Measurements from ENCODE around the gene EEF1AKMT2.
A peak's percentile ranks its signal among the peaks of the same experiment; 100 is the strongest.
"Not testable (repeated sequence)": the region's sequence is repeated elsewhere in the genome, so short reads cannot be mapped to it uniquely, and the experiment has no call there.

Gene EEF1AKMT2

GRCh38 chr10:124791547-124792348, at the start of gene EEF1AKMT2:
Gene EEF1AKMT2 (minus strand): TSS chr10:124791887. CDS start chr10:124791833, 54 bp downstream.
- DNase-seq, result peak; percentile 55

GRCh38 chr10:124837687-124838086, 46.0 kb upstream of the EEF1AKMT2 start:
- DNase-seq, result no peak

- DNase-seq, result no peak
These were observed 39.4 kb upstream of the EEF1AKMT2 start for GRCh38 chr10:124831116-124831515.

- DNase-seq, result no peak
These were observed 38.8 kb upstream of the EEF1AKMT2 start for GRCh38 chr10:124830445-124830844.

- no peak for DNase-seq
These were observed 37.9 kb upstream of the EEF1AKMT2 start for GRCh38 chr10:124829447-124830115.

- no peak for DNase-seq
These were observed 35.8 kb upstream of the EEF1AKMT2 start for GRCh38 chr10:124827474-124827873.

GRCh38 chr10:124826262-124826661, 34.6 kb upstream of the EEF1AKMT2 start:
- no peak for DNase-seq

GRCh38 chr10:124825702-124826101, 34.0 kb upstream of the EEF1AKMT2 start:
- no peak for DNase-seq

GRCh38 chr10:124824932-124825331, 33.2 kb upstream of the EEF1AKMT2 start:
- DNase-seq, result not testable (repeated sequence)

GRCh38 chr10:124824507-124824906, 32.8 kb upstream of the EEF1AKMT2 start:
- DNase-seq, result no peak

GRCh38 chr10:124821520-124821919, 29.8 kb upstream of the EEF1AKMT2 start:
- DNase-seq, result no peak

- DNase-seq, result peak; percentile 15
These were observed 28.4 kb upstream of the EEF1AKMT2 start for GRCh38 chr10:124820121-124820520.

GRCh38 chr10:124802313-124802675, 10.6 kb upstream of the EEF1AKMT2 start:
- DNase-seq, result no peak

- no peak for DNase-seq
These were observed 7.5 kb upstream of the EEF1AKMT2 start for GRCh38 chr10:124799211-124799610.

GRCh38 chr10:124798781-124799180, 7.1 kb upstream of the EEF1AKMT2 start:
- DNase-seq, result no peak

GRCh38 chr10:124798364-124798763, 6.7 kb upstream of the EEF1AKMT2 start:
- no peak for DNase-seq

GRCh38 chr10:124792998-124793352, 1.3 kb upstream of the EEF1AKMT2 start:
- DNase-seq, result no peak

- not testable (repeated sequence) for DNase-seq
These were observed 8.8 kb downstream of the EEF1AKMT2 start for GRCh38 chr10:124782900-124783299.

GRCh38 chr10:124768791-124769190, 22.9 kb downstream of the EEF1AKMT2 start:
- DNase-seq, result no peak

- no peak for DNase-seq
These were observed 26.4 kb downstream of the EEF1AKMT2 start for GRCh38 chr10:124765256-124765655.

- no peak for DNase-seq
These were observed 28.4 kb downstream of the EEF1AKMT2 start for GRCh38 chr10:124763267-124763666.

- no peak for DNase-seq
These were observed 29.4 kb downstream of the EEF1AKMT2 start for GRCh38 chr10:124762281-124762680.

GRCh38 chr10:124756156-124756903, 35.4 kb downstream of the EEF1AKMT2 start:
- no peak for DNase-seq

- no peak for DNase-seq
These were observed 36.1 kb downstream of the EEF1AKMT2 start for GRCh38 chr10:124755581-124755980.
